ENCODE results near the gene CDC42SE2. TPM values are rescaled to one million over a fixed set of nuclear protein-coding genes. Genes with fewer than 3 reads are reported as not detected.

The CDC42SE2 gene
- total RNA-seq, 4 donors from 2014 or later: 23.9 to 29.6 (median 26.4) TPM

DNA sequence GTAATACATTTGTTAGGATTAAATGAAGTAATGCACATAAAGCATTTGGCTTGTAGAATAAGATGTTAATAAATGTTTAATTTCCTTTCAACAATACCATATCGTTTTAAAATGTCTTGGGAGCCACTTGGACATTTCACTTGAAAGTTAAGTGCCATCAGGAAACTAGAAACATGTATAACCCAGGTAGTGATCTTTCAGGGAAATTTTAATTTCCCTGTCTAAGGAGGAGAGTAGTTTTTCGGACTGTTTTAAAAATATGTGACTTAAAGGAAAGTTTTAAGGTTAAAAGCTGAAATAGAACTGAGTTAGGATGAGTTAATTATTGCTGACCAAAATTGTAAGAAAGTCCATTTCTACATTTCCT is 18.0 kb downstream of the CDC42SE2 start:
- Histone ChIP-seq H3K4me1 (peaks cover 3 to 12% of the 10 kb centered on the region in 2 donors), H3K27me3 (no peaks in the 10 kb centered on the region), H3K36me3 (no peaks in the 10 kb centered on the region), H3K27ac (no peak overlapping the region), H3K4me3 (no peak overlapping the region), H3K9me3 (no peaks in the 10 kb centered on the region)
- ATAC-seq (no peak), DNase-seq (no peak)
- in situ Hi-C loops (cut with MboI; ENCODE audit: low sequenced_read_pairs in 4 of 4): no loop called here
- intact Hi-C loops (cut with DNase I; ENCODE audit: low total_unique reads): no loop called here
- TF ChIP-seq POLR2A (IDR thresholded peaks at IDR 0.05): no peak
- TF ChIP-seq, protein P1, sequence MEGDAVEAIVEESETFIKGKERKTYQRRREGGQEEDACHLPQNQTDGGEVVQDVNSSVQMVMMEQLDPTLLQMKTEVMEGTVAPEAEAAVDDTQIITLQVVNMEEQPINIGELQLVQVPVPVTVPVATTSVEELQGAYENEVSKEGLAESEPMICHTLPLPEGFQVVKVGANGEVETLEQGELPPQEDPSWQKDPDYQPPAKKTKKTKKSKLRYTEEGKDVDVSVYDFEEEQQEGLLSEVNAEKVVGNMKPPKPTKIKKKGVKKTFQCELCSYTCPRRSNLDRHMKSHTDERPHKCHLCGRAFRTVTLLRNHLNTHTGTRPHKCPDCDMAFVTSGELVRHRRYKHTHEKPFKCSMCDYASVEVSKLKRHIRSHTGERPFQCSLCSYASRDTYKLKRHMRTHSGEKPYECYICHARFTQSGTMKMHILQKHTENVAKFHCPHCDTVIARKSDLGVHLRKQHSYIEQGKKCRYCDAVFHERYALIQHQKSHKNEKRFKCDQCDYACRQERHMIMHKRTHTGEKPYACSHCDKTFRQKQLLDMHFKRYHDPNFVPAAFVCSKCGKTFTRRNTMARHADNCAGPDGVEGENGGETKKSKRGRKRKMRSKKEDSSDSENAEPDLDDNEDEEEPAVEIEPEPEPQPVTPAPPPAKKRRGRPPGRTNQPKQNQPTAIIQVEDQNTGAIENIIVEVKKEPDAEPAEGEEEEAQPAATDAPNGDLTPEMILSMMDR (IDR thresholded peaks at IDR 0.05 in 4 of 5, conservative IDR thresholded peaks at IDR 0.05 in 1 of 5): no peak

DNA sequence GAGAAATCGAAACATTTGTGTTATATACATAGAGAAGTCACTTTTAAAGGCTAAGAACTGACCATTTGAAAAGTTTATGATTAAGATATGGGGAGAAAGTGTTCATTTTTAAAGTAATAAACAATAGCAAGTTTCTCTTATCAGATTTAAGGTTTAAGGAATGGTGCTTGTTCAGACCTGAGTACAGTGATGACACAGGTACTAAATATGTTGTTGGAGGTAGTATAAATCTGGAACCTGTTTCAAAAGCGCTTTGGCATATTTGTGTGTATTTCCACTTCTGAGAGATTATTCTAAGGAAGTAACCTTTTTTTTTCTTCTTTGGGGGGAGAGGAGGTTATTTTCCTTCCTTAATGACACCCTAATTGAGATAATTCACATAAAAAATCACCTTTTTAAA is 18.4 kb downstream of the CDC42SE2 start:
- Histone ChIP-seq H3K4me1 (peaks cover 3 to 11% of the 10 kb centered on the region in 2 donors), H3K27ac (no peak overlapping the region), H3K4me3 (no peak overlapping the region), H3K27me3 (no peaks in the 10 kb centered on the region), H3K36me3 (no peaks in the 10 kb centered on the region), H3K9me3 (no peaks in the 10 kb centered on the region)
- in situ Hi-C loops (cut with MboI; ENCODE audit: low sequenced_read_pairs in 4 of 4) (no loop called here), intact Hi-C loops (cut with DNase I; ENCODE audit: low total_unique reads) (no loop called here)
- no peak for DNase-seq
- TF ChIP-seq POLR2A (IDR thresholded peaks at IDR 0.05): no peak
- TF ChIP-seq, protein P1 (IDR thresholded peaks at IDR 0.05 in 4 of 5, conservative IDR thresholded peaks at IDR 0.05 in 1 of 5): no peak
- ATAC-seq: no peak

- ATAC-seq (no peak), DNase-seq (no peak)
- no peak overlapping the region for H3K4me3 ChIP-seq
- H3K9me3 ChIP-seq: no peaks in the 10 kb centered on the region
- in situ Hi-C loops (cut with MboI; ENCODE audit: low sequenced_read_pairs in 4 of 4) (no loop called here), intact Hi-C loops (cut with DNase I; ENCODE audit: low total_unique reads) (no loop called here)
- H3K27ac ChIP-seq: no peak overlapping the region
- H3K27me3 ChIP-seq: no peaks in the 10 kb centered on the region
- no peak for TF ChIP-seq POLR2A (IDR thresholded peaks at IDR 0.05)
- TF ChIP-seq, protein P1 (IDR thresholded peaks at IDR 0.05 in 4 of 5, conservative IDR thresholded peaks at IDR 0.05 in 1 of 5): no peak
- no peaks in the 10 kb centered on the region for H3K36me3 ChIP-seq
- peaks cover 0 to under 1% of the 10 kb centered on the region in 2 donors for H3K4me1 ChIP-seq
Measured at GRCh38 chr5:131285703-131286399, 22.0 kb downstream of the CDC42SE2 start.

- no peaks in the 10 kb centered on the region for H3K9me3 ChIP-seq
- intact Hi-C loops (cut with DNase I; ENCODE audit: low total_unique reads) (no loop called here), in situ Hi-C loops (cut with MboI; ENCODE audit: low sequenced_read_pairs in 4 of 4) (no loop called here)
- no peak overlapping the region for H3K4me3 ChIP-seq
- ATAC-seq: no peak
- H3K27me3 ChIP-seq: no peaks in the 10 kb centered on the region
- TF ChIP-seq, protein P1 (IDR thresholded peaks at IDR 0.05 in 4 of 5, conservative IDR thresholded peaks at IDR 0.05 in 1 of 5): no peak
- TF ChIP-seq POLR2A (IDR thresholded peaks at IDR 0.05): no peak
- no peaks in the 10 kb centered on the region for H3K4me1 ChIP-seq
- no peaks in the 10 kb centered on the region for H3K36me3 ChIP-seq
- H3K27ac ChIP-seq: no peak overlapping the region
- DNase-seq: no peak
Measured at GRCh38 chr5:131286400-131286715, 22.5 kb downstream of the CDC42SE2 start.

- in situ Hi-C loops (cut with MboI; ENCODE audit: low sequenced_read_pairs in 4 of 4): no loop called here
- DNase-seq: no peak
- no peak for TF ChIP-seq POLR2A (IDR thresholded peaks at IDR 0.05)
- TF ChIP-seq, protein P1 (IDR thresholded peaks at IDR 0.05 in 4 of 5, conservative IDR thresholded peaks at IDR 0.05 in 1 of 5): no peak
- Histone ChIP-seq H3K36me3 (no peaks in the 10 kb centered on the region), H3K27me3 (no peaks in the 10 kb centered on the region), H3K4me1 (no peaks in the 10 kb centered on the region), H3K27ac (no peak overlapping the region), H3K4me3 (no peak overlapping the region), H3K9me3 (no peaks in the 10 kb centered on the region)
- intact Hi-C loops (cut with DNase I; ENCODE audit: low total_unique reads): no loop called here
- ATAC-seq: no peak
Measured at GRCh38 chr5:131288328-131288727, 24.5 kb downstream of the CDC42SE2 start.
